ENCODE results near the gene UBL7. TPM values are rescaled to one million over a fixed set of nuclear protein-coding genes. Genes with fewer than 3 reads are reported as not detected.

Gene UBL7
- total and polyA plus RNA-seq, 2 of the 8 experiments (the other 6 are each of a cell fraction or from before 2014, with no cell fraction given): 71.5 to 183 TPM

GRCh38 chr15:74415966-74416916, 44.7 kb downstream of the UBL7 start:
- Histone ChIP-seq H3K9ac (replicated peaks in 1 of 4; ENCODE audit: extremely low read depth in 1 of 4, low read depth in 3 of 4, low read length in 3 of 4) (no peak overlapping the region), H3K36me3 (ENCODE audit: control insufficient read depth in 2 of 4, insufficient read depth in 4 of 4, low read length in 3 of 4) (peaks cover 0 to 7% (median under 1%) of the 10 kb centered on the region in 4 experiments; a peak in 3 of 8 replicates), H2AK5ac (ENCODE audit: low read depth, low read length) (no peak overlapping the region), H2BK20ac (ENCODE audit: low read length) (no peak overlapping the region), H2BK15ac (ENCODE audit: low read length) (no peak overlapping the region), H3K27ac (ENCODE audit: low read depth, low read length) (no peak overlapping the region), H3K27me3 (replicated peaks in 1 of 4; ENCODE audit: control insufficient read depth in 3 of 4, extremely low read depth in 1 of 4, insufficient read depth in 3 of 4, low read length in 3 of 4) (no peaks in the 10 kb centered on the region), H3K23ac (ENCODE audit: insufficient read length) (no peak overlapping the region), H2BK5ac (ENCODE audit: low read depth, low read length) (peak overlapping the region; percentile 60; the same call in 1 of the 2 replicates), H2BK120ac (replicated peaks; ENCODE audit: low read depth, low read length) (no peak overlapping the region), H4K20me1 (replicated peaks in 1 of 2; ENCODE audit: control insufficient read depth in 1 of 2, insufficient read depth in 2 of 2, low read length in 2 of 2) (peaks cover 4 to 9% of the 10 kb centered on the region in 2 experiments), H3K79me2 (ENCODE audit: control insufficient read depth in 1 of 2, insufficient read depth in 2 of 2, low read length in 2 of 2) (0 out of 4 replicates have a peak, but pooled peaks cover 0 to 6% of the 10 kb centered on the region in 2 experiments), H4K91ac (replicated peaks; ENCODE audit: insufficient read length, low read length) (no peak overlapping the region), H3K4me1 (replicated peaks in 1 of 4; ENCODE audit: control insufficient read depth in 3 of 4, insufficient read depth in 4 of 4, low read length in 3 of 4) (peaks cover 0 to 7% (median 2%) of the 10 kb centered on the region in 4 experiments; a peak in 5 of 7 replicates), H3K56ac (replicated peaks; ENCODE audit: insufficient read length, low read depth, low read length) (no peak overlapping the region), H3K79me1 (ENCODE audit: low read depth, low read length) (peaks cover 9% of the 10 kb centered on the region; the same call in 1 of the 2 replicates), H3K14ac (ENCODE audit: insufficient read length) (no peak overlapping the region), H3K4ac (replicated peaks; ENCODE audit: insufficient read length, low read depth, low read length) (no peak overlapping the region), H2BK12ac (ENCODE audit: low read depth, low read length) (no peak overlapping the region), H3K9me3 (ENCODE audit: insufficient read depth in 2 of 2, low read depth in 1 of 2, low read length in 1 of 2) (no peaks in the 10 kb centered on the region), H3K18ac (ENCODE audit: extremely low read depth, low read length) (no peak overlapping the region), H3K23me2 (ENCODE audit: low read depth, low read length) (peaks cover 3% of the 10 kb centered on the region; the same call in 1 of the 2 replicates), H3K4me3 (ENCODE audit: extremely low read depth in 1 of 4, insufficient read depth in 2 of 4, low read depth in 3 of 4, low read length in 4 of 4) (no peak overlapping the region), H4K8ac (ENCODE audit: extremely low read depth, insufficient read depth, low read length) (no peak overlapping the region), H4K5ac (ENCODE audit: insufficient read length, low read depth, low read length) (no peak overlapping the region), H3K4me2 (ENCODE audit: insufficient read depth in 1 of 2, low read depth in 2 of 2, low read length in 2 of 2) (no peak overlapping the region), H2AFZ (ENCODE audit: low read length) (no peak overlapping the region)
- no peak for FAIRE-seq
- 92% methylated on average over 19 of the region's 19 CpGs; no CpG with 5 or more reads in 1 of the 2 experiments for WGBS, 2 experiments (ENCODE audit: extremely low coverage in 1 of 2, insufficient coverage in 1 of 2, insufficient read length in 1 of 2, insufficient replicate concordance in 2 of 2, low coverage in 1 of 2, low lambda C conversion rate in 2 of 2, missing lambda C conversion rate in 1 of 2)
- ChIA-PET CTCF (ENCODE audit: partially characterized antibody) (interaction anchor here (1.3 to 41.3 kb wide), 3 partner anchors 11 to 37 kb away, joined by 3 to 1311 read pairs (median 4); partner anchors contain the start of gene CYP11A1), POLR2A (ENCODE audit: partially characterized antibody) (no interaction called here)
- DNase-seq (ENCODE audit: low read depth in 1 of 2, low spot score in 2 of 2): no peak
- TF ChIP-seq EGR1 (IDR thresholded peaks at IDR 0.05; ENCODE audit: borderline replicate concordance, low read depth, low read length): no peak
- TF ChIP-seq SP4 (IDR thresholded peaks at IDR 0.05; ENCODE audit: low read length): no peak
- no peak for TF ChIP-seq POLR2AphosphoS5 (IDR thresholded peaks at IDR 0.05; ENCODE audit: low read depth, low read length)
- no peak for TF ChIP-seq KDM4A (IDR thresholded peaks at IDR 0.05; ENCODE audit: low read depth, low read length, severe bottlenecking)

Measured in H1 (cell line).